Amniotic epithelial cell (primary cell): ENCODE measurements around the gene MACROD1.

ENCODE experiments used
- DNase-seq: peaks from one replicate; pipeline ENCODE4 v3.0.0-alpha.2; 2010; ENCODE audit warnings: low read depth

The MACROD1 gene

DNA sequence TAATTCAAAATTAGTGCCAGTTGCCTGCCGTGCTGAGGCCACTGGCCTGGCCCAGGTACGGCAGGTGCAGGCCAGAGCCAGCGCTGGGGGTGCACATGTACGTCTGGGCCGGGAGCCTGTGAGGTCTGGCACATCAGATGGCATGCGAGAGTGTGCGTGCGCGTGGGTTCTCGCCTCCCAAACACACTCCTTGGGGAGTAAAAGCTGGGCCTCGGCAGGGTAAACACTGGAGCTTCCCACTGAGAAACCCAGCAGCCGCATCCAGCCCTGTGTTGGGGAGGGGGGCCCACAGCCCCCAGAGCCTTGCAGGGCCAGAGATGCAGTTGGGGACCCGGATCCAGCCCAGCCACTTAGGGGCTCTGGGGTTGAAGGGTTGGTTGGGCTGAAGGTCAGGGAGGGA is 92.4 kb downstream of the MACROD1 start:
- DNase-seq: no peak

DNA sequence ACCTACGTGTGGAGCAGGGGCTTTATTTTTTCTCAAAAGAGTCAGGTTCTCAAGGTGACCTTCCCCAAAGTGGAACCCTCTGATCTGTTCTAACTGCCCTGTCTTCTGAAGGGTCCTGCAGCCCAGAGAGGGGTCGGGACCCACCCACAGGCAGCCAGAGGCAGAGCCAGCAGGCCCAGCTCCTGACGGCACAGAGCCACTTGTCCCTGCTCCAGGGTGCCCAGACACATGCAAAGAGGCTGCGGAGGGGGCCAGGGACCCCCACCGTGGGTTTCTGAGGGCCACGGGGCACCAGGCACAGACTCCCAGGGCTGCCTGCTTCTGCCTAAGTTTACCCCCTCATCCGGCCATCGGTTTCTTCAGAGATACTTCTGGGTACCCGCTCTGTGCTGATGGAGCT is 93.0 kb downstream of the MACROD1 start:
- no peak for DNase-seq

DNA sequence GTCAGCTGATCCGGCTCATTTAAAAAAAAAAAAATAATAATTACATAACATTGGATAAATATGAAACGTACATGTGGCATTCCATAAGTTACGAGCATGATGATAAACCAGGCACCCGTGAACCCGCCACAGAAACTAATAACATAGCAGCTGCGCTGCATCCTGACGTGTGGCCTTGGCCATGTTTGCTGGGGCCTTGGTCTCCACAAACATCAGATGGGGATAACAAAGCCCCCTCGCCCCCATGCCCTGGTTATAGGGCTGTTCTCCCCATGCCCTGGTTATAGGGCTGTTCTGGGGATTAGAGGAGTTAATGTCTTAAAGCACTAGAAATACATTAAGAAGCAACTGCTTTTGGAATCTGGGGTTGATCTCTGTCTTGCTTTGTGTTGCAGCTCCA is 93.5 kb downstream of the MACROD1 start:
- no peak for DNase-seq

DNA sequence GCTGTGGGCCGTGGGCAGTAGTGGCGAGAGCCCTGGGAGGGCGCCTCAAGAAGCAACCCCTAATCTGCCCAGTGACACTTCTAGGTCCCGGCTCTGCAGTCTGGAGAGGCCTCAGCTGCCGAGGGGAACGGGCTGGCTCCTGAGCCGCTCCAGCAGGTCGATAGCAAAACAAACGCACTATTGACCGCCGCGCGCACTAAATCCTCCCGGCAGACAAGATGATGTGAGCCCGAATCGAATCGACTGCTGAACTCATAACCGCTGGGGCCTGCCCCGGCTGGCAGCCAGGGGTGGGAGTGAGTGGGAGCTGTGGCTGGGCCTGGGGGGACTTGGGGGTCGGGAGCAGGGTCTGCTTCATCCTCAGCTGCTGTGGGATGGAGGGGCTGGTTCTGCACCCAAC is 94.1 kb downstream of the MACROD1 start:
- DNase-seq: no peak

DNA sequence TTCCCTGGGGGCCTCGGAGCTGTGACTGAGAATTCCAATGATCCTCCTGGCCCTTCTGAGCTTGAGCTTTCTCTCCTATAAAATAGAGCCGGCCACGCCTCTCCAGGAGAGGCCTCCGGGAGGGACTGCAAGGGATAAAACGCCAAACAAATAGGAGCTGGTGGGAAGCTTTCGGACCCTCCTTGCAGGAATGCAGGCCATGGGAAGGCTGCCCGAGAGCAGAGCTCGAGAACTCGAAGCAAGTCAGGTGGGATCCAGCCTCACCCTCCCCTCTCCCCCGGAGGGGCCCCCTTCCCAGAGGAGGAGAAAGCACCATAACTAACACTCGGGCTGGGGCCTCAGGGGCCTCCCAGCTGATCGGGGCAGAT is 95.6 kb downstream of the MACROD1 start:
- DNase-seq: no peak

DNA sequence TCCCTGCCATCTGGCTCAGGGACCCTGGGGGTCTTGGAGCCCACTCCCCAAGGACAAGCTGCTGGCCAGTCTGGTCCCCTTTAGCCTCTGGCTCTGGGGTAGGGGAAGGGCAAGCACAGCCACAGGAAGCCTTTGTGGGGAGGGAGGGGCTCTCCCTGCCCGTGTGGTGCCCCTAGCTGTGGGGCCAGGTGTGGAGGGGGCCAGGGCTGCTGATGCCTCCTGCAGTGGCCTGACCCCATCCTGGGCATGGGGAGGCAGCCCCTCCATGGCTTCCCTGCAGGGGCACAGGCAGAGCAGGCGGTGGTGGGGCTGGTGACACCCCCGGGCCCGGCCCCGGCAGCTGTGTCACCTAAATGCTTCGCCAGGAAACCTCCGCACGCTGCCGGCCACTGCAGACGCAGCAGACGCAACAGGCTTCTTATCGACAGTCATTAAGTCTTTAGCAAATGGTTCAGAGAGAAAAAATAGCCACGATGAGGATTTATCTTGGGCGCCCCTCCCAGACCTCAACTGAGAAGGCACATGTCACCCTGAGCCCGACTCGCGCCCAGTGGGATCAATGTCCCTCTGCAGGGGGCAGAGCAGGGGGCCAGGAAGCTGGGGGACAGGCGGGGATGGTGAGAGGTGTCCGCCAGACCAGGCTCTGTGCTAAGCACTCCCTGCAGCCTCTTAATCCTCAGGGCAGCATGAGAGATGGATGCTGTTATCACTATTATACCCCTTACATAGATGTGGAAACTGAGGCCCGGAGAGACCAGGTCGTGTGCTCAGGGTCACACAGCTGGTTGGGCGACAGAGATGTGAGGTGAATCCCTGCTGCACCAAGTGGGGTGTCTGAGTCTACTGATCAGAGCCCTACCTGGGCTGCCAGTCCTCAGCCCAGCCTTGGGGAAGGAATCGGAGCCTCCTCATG is 96.3 kb downstream of the MACROD1 start:
- DNase-seq: no peak

DNA sequence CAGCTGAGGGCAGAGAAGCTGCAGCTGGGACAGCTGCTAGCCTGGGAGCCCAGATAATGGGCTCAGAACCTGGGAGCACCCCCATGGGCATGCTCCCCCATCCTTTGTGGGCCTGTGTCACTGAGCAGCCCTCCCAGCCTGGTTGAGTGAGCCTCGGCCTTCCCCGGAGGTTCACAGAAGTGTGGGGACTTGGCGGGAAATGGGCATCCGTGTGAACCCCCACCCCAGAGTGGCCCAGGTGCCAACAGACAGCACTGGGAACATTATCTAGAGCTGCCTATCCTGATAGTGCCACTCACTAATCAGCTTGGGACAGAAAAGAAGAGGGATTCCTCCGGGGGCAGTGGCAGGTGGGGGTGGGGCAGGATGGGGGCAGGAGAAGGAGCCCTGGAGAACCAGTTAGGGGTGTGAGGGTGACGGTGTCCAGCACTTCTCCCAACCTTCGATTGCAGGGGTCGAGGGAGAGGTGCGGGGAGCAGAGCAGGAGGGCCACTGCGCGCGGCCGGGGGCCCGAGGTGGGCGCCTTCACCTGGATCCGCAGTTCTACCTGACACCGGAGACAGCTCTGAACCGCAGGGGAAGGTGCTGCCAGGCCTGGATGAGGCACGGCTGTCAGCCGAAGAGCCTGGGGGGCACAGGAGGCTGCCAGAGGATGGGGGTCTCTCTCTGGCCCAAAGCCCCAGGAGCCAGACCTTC is 97.1 kb downstream of the MACROD1 start:
- no peak for DNase-seq

DNA sequence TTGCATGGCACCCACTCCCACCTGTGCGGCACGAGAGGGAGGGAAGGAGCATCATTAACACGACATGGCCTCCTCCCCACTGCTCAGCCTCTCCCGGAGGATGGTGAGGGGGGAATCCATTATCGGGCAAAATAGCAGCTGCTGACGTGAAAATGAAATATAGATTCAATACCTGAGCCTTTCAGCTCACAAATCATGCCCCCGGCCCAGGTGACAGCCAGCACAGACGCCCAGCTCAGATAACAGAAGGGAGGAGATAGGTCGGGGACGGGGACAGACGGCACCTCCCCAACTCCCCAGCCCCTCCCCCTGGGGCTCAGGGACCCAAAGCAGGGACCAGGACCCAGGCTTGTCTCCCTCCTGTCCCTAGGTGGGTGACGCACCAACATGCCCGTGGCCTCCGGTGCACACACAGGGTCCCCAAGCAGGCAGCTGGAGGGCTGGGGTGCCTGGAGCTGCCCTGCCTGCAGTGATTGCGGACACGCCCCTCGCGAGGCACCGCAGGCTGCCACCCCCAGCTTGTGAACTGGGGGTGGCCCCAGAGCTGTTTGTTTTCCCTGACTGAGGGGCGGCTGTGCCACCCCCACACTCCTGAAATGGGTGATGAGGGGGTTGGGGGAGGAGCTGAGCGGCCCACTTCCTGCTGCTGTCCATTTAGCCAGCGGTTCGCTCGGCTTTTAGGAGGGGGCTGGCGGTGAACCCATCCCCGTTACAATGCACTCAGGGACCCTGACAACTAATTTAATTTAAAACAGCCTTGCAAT is 98.5 kb downstream of the MACROD1 start:
- DNase-seq: no peak

DNA sequence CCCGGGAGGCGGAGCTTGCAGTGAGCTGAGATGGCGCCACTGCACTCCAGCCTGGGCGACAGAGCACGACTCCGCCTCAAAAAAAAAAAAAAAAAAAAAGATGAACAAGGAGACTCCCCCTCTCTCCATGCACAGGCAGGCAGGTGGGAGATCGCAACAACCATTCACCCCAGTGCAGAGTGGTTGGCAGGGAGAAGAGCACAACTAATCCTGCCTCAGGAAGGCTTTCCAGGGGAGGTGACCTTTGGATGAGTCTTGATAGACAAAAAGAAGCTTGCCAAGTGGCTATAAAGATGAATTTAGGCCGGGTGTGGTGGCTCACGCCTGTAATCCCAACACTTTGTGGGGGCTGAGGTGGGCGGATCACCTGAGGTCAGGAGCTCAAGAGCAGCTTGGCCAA is 100.2 kb downstream of the MACROD1 start:
- DNase-seq: no peak

DNA sequence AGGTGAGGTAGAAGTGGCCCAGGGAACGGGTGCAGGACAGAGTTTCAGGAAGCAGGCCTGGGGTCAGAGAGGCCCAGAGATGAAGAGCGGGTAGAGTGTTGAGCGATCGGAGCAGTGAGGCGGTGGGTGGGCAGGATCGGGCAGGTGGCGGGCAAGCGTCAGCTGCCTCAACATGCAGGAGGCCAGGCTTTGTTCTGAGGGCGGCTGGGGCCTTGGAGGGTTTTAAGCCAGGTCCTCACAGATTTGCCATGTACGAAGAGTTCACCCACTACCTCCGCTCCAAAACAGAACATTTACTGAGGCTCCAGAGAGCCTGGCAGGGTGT is 100.8 kb downstream of the MACROD1 start:
- no peak for DNase-seq

DNA sequence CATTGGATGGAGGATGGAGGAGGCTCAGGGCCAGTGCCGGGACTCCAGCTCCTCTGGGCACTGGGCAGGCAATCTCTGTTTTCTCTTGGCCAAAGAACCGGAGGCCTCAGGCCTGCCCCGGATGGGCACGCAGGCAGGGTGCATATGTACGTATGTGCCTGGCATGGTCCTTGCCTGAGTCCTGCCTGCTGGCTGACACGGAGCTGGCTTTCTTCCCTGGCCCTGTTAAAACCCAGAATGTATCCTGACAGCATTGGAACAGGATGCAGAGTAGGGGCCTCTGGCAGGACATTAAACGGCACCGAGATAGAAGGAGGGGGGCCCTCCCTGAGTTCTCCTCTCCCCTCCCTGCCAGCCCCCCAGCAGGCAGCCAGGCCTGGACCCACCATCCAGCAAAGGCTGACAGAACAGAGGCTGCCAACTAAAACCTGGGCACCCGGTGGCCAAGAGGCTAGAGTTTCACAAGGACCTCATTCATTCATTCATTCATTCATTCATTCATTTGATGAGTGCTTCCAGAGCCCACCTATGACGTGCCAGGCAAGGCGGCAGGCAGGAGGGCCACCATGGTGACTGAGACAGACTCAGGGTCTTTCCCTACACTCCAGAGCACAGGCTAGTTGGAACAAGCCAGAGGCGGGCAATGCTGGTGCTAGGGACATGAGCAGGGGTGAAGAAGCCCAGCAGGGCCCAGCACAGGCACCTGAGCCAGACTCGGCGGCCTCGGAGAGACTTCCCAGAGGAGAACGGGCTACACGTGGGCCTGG is 101.4 kb downstream of the MACROD1 start:
- no peak for DNase-seq

DNA sequence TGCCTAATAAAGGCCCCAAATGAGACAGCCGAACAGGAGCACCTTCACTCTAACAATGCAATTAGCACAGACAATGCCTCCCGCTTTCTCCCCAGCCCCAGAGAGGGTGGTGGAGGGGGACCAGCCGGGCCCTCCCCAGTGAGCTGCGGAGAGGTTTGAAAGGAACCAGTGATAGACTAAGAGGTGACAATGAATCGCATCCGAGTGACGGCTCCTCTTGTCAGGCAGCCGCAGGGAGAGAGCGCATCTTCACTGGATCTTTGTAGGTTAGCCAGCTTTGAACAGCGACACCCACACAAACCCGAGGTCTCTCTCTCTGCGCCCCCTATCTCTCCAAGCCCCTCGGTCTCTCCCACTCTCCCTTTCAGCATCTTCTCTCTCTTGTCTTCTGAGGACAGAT is 102.1 kb downstream of the MACROD1 start:
- no peak for DNase-seq

DNA sequence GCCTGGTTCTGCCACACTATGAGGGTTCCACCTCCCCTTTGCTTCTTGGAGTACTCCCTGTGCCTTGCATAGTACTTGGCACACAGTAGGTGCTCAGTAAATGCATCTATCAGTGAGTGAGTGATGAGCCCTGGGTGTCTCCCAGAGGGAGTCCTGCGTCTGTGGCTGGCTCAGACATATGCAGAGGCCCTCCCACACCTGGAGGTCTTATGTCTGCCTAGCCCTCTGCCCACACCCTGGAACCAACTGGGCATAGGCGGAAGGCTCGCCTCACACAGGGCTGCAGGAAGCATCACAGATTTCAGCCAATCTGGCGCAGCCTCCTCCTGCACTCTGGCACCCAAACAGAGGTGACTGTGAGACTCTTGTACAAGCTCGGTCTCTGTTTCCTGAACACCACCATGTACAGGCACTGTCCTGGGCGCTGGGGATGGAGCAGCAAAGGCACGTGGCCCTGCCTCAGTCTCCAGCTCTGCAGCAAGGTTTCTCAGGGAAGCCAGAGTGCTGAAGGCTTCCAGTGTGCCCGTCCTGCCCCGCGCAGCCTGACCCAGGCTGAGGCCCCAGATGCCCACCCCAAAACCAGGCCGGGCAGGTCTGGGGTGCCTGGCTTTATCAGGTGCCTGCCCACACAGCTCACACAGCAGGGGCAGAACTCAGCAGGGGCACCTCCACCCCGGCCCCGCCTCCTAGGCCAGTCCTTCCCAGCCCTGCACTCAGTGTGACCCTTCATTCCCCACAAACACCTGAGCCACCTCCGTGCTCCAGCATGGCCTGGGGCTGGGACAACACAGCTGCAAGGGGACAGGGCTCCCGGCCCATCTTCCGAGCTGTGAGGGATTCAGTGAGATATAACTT is 103.5 kb downstream of the MACROD1 start:
- no peak for DNase-seq

DNA sequence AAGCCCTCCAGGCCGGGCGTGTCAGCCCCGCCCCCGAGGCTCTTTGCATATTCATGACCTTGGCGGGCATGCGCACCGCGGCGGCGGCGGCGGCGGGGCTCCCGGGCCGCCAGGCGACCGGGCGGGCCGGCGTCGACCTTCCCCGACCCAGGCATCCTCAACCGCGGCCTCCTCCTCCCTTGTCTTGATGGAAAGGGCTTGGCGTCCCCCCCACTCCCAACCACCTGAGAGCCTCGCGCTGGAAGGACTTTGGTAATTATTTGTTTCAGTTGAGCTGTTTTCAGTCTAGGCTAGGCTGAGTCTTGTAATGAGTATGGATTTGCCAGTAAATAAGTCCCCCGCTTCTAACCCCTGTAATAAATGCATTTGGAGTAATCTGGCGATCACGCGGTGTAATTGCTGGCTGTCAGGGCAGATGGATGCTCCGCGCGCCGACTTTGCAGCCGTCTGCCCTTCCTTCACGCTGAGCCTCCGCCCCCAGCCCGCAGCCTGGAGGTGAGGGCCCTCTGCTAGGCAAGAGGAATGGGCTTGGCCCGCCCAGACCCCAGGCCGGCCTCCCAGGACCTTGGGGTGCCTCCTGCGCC is 105.0 kb downstream of the MACROD1 start:
- DNase-seq: no peak

DNA sequence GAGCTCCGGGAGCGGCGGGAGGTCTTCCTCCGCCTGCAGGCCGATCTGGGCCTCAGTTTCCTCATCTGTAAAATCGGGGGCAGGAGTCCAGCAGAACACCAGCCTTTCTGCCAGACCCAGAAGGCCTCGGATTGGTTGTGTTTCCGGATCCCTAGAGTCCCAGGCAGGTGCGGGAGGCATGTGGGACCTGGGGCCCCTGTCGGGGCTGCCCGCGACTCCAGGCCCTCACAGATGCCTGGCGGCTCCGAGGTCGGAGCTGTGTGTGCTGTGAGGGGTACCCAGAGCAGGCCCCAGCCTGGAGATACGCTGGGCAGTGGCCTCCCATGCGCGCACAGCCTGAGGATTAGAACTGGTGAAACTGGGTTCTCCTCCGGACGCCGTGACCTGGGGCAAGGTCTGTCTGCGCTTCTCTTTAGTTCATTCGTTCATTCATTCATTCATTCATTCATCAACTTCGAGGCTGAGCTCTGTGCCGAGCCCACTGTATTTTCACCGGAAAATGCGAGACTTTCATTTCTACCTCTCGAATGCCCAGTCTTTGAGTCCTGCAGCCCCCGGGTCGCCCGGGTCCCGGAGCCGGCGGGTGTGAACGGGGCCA is 105.6 kb downstream of the MACROD1 start:
- no peak for DNase-seq

DNA sequence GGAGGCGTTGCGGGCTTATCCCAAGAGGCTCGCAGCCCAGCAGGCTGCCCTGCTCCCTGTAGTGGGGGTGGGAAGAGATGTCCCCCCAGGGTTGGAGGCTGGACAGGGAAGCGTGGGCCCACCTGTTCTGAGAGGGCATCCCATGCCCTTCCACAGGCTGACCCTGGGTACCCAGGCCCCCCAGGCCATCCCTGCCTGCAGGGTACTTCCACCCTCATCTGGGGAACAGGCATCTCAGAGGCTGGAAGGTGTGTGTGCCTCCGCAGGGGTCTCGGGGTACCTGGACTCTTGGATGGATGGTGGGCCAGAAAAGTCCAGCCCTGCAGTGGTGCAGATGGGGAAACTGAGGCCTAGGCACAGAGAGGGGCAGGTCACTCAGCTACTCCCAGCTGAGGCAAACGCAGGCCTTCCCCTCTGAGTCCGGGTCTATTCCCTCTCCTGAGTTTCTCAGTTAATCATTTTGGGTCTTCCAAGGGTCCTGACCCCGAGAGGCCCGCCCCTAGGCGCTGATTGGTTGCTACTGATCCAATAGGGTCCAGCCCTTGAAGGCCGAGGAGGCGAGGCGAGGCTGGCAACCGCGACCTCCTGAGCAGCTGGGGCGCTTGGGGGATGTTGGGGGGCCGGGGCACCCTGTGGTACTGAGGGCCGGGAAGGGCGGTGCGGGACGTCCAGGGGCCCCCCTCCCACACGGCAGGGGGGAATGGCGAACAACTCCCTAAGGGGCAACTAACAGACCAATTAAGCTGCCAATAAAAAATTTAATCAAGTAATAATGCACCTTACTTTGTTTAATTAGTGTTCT is 106.4 kb downstream of the MACROD1 start:
- DNase-seq: no peak

DNA sequence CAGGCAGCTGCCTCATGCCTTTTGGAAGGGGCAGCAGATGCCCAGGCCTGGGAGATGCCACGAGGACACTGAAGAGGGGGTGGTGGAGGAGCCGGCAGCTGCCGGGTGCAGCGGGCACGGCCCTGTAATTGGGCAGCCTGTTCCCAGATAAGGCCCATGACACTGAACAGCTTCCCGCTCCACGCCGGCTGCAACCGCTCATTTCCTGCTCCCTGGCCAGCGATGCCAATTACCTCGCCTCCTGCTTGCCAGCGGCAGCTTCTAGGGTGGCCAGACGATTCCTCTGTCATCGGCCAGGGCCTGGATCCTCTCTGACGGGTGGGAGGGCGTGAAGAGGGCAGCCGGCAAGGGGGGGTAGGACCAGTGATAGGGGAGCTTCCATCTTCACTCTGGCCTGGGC is 107.4 kb downstream of the MACROD1 start:
- no peak for DNase-seq

DNA sequence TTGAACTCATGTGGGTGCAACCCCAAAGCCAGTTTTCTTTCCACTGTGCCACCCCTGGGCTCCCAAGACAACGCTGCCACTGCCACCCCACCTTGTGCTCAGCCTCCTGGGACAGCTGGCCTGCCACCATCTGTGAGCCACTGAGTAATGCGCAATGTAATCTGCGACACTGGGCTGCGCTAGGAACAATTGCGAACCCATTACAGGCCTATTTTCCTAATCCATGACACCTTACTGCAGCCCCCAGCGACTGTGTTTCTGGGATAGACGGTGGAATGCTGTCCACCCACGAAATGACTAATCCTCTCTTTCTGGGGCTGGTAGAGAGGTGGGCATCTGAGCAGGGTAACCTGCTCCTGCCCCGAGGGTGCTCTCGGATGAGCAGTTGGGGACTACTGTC is 108.0 kb downstream of the MACROD1 start:
- DNase-seq: no peak

DNA sequence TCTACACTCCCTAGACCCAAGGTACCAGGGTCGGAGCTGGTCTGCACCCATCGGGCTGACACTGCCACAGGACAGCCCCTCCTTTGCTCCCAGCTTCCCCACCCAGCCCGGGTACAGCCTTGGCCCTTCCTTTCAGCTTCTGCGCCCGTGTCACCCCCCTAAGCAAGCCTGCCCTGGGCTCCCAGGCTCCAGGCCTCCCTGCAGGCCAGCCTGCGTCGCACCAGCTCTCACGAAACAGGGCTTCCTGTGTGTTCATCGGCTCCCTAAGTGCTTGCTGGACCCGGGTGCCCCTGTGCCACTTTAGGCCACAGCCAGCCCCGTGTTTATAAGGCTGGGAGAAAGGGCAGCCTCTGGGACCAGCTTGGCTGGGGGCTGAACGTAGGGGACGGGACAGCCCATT is 109.1 kb downstream of the MACROD1 start:
- no peak for DNase-seq
